Keratinocyte (primary cell): Measurements from ENCODE around the gene YY1AP1.

Experiments used
- EZH2 ChIP-seq: IDR thresholded peaks from one replicate; pipeline ENCODE4 v1.6.1; 2012; ENCODE audit warnings: inconsistent platforms, mild to moderate bottlenecking, low read length, moderate library complexity
- TF ChIP-seq, protein P1 (sequence below), 3 experiments: IDR thresholded peaks in 1 of 3; conservative IDR thresholded peaks in 1 of 3; optimal IDR thresholded peaks in 1 of 3; 2 replicates in 2 of 3; 3 replicates in 1 of 3; pipeline versions ENCODE3 to v1.5.1; 2011; ENCODE audit warnings: low read length in 3 of 3, mild to moderate bottlenecking in 3 of 3, moderate library complexity in 2 of 3, control low read depth in 1 of 3, inconsistent platforms in 1 of 3; ENCODE audit not compliant: insufficient read depth in 2 of 3; ENCODE audit errors: extremely low read depth in 1 of 3

- TF ChIP-seq, protein P1, sequence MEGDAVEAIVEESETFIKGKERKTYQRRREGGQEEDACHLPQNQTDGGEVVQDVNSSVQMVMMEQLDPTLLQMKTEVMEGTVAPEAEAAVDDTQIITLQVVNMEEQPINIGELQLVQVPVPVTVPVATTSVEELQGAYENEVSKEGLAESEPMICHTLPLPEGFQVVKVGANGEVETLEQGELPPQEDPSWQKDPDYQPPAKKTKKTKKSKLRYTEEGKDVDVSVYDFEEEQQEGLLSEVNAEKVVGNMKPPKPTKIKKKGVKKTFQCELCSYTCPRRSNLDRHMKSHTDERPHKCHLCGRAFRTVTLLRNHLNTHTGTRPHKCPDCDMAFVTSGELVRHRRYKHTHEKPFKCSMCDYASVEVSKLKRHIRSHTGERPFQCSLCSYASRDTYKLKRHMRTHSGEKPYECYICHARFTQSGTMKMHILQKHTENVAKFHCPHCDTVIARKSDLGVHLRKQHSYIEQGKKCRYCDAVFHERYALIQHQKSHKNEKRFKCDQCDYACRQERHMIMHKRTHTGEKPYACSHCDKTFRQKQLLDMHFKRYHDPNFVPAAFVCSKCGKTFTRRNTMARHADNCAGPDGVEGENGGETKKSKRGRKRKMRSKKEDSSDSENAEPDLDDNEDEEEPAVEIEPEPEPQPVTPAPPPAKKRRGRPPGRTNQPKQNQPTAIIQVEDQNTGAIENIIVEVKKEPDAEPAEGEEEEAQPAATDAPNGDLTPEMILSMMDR (optimal IDR thresholded peaks at IDR 0.05 in 1 of 3, IDR thresholded peaks at IDR 0.05 in 1 of 3, conservative IDR thresholded peaks at IDR 0.05 in 1 of 3; ENCODE audit: extremely low read depth in 1 of 3, insufficient read depth in 2 of 3, low read length in 3 of 3) = no peak
- TF ChIP-seq EZH2 = no peak
These were observed 16.8 kb downstream of the YY1AP1 start for GRCh38 chr1:155671750-155672149.
